ENCODE data around the gene STARD13.

DNA sequence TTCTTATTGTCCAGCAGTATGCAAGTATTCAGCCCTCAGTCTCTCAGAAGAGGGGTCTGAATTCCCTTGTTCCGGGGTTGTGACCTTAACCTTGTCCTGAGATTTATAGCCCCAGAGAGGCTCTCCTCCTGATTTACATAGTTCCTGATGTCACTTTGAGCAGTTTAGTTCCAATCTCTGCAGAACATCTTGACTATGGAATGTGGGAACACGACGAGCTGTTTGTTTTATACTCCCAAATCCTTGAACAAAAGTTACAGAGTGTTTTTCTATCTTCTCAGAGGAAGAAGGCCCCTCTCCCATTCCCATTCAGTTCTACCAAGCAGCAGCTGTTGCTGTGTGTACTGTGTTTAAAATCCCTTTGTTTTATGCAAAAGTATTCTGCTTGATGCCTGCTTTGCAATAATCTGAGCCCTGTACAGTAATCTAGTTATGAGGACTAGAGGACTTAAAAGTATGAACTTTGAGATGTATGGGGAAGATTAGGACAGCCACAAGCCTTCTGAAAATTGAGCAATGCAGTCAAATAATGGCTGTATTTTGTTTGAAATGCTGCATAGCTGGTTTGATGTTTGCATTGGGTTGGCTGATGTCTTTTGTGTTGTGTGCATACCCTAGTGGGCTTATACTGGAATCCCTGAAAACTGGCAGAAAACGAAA, 194.7 kb downstream of the STARD13 start:
- TF ChIP-seq JUND (IDR thresholded peaks at IDR 0.05): no peak
- TF ChIP-seq, protein P1, sequence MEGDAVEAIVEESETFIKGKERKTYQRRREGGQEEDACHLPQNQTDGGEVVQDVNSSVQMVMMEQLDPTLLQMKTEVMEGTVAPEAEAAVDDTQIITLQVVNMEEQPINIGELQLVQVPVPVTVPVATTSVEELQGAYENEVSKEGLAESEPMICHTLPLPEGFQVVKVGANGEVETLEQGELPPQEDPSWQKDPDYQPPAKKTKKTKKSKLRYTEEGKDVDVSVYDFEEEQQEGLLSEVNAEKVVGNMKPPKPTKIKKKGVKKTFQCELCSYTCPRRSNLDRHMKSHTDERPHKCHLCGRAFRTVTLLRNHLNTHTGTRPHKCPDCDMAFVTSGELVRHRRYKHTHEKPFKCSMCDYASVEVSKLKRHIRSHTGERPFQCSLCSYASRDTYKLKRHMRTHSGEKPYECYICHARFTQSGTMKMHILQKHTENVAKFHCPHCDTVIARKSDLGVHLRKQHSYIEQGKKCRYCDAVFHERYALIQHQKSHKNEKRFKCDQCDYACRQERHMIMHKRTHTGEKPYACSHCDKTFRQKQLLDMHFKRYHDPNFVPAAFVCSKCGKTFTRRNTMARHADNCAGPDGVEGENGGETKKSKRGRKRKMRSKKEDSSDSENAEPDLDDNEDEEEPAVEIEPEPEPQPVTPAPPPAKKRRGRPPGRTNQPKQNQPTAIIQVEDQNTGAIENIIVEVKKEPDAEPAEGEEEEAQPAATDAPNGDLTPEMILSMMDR (IDR thresholded peaks at IDR 0.05 in 2 of 3, conservative IDR thresholded peaks at IDR 0.05 in 1 of 3; ENCODE audit: borderline replicate concordance in 1 of 3, insufficient read depth in 1 of 3, low read depth in 2 of 3, low read length in 2 of 3): no peak
- TF ChIP-seq POLR2A (IDR thresholded peaks at IDR 0.05; ENCODE audit: borderline replicate concordance, extremely low read depth, insufficient read depth, insufficient read length): no peak
- no peak for TF ChIP-seq EZH2 (IDR thresholded peaks at IDR 0.05)
- TF ChIP-seq ZNF274 (IDR thresholded peaks at IDR 0.05; ENCODE audit: low read depth, low read length): no peak
- TF ChIP-seq, protein P2, sequence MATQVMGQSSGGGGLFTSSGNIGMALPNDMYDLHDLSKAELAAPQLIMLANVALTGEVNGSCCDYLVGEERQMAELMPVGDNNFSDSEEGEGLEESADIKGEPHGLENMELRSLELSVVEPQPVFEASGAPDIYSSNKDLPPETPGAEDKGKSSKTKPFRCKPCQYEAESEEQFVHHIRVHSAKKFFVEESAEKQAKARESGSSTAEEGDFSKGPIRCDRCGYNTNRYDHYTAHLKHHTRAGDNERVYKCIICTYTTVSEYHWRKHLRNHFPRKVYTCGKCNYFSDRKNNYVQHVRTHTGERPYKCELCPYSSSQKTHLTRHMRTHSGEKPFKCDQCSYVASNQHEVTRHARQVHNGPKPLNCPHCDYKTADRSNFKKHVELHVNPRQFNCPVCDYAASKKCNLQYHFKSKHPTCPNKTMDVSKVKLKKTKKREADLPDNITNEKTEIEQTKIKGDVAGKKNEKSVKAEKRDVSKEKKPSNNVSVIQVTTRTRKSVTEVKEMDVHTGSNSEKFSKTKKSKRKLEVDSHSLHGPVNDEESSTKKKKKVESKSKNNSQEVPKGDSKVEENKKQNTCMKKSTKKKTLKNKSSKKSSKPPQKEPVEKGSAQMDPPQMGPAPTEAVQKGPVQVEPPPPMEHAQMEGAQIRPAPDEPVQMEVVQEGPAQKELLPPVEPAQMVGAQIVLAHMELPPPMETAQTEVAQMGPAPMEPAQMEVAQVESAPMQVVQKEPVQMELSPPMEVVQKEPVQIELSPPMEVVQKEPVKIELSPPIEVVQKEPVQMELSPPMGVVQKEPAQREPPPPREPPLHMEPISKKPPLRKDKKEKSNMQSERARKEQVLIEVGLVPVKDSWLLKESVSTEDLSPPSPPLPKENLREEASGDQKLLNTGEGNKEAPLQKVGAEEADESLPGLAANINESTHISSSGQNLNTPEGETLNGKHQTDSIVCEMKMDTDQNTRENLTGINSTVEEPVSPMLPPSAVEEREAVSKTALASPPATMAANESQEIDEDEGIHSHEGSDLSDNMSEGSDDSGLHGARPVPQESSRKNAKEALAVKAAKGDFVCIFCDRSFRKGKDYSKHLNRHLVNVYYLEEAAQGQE (IDR thresholded peaks at IDR 0.05; ENCODE audit: low read depth): no peak
- TF ChIP-seq YY1 (IDR thresholded peaks at IDR 0.05; ENCODE audit: extremely low read depth, insufficient replicate concordance, low read depth, low read length): no peak
